Keratinocyte (primary cell): Measurements from ENCODE around the gene TECTB. TPM values are rescaled to one million over a fixed set of nuclear protein-coding genes. Genes with fewer than 3 reads are reported as not detected.
"Not testable (repeated sequence)": the region's sequence is repeated elsewhere in the genome, so short reads cannot be mapped to it uniquely, and the experiment has no call there.

Experiments used
- DNase-seq: peaks from one replicate; pipeline ENCODE4 v3.0.0-alpha.2; 2011; ENCODE audit warnings: low read depth, missing footprints, low spot score
- FAIRE-seq: peaks from 2 replicates; lab custom pipeline; 2011; peaks lifted over from hg19 to GRCh38; lab: Jason Lieb, UNC
- H2AFZ ChIP-seq: 2 replicates; pipeline ENCODE4 v1.6.0; 2012; ENCODE audit warnings: low read length, control low read depth, inconsistent platforms; ENCODE audit not compliant: control insufficient read depth
- H3K27ac ChIP-seq: 2 replicates; pipeline ENCODE4 v1.5.1; 2011; ENCODE audit warnings: low read length; ENCODE audit not compliant: control insufficient read depth, insufficient read depth
- H3K27me3 ChIP-seq: 3 replicates; pipeline ENCODE4 v1.6.0; 2011; ENCODE audit warnings: low read length; ENCODE audit not compliant: control insufficient read depth, insufficient read depth; ENCODE audit errors: extremely low read depth
- H3K36me3 ChIP-seq, 2 experiments: 2 replicates in 1 of 2; 3 replicates in 1 of 2; pipeline ENCODE4 v1.5.1; 2011; ENCODE audit warnings: low read length in 2 of 2, mild to moderate bottlenecking in 1 of 2; ENCODE audit not compliant: control insufficient read depth in 2 of 2, insufficient read depth in 2 of 2; ENCODE audit errors: extremely low read depth in 1 of 2
- H3K4me1 ChIP-seq: 3 replicates; pipeline ENCODE4 v1.5.1; 2011; ENCODE audit warnings: low read length; ENCODE audit not compliant: control insufficient read depth, insufficient read depth; ENCODE audit errors: extremely low read depth
- H3K4me2 ChIP-seq: 3 replicates; pipeline ENCODE4 v1.6.0; 2011; ENCODE audit warnings: low read depth, low read length; ENCODE audit not compliant: control insufficient read depth, insufficient read depth; ENCODE audit errors: extremely low read depth
- H3K4me3 ChIP-seq, 3 experiments: fragments of 200-600 bp in 1 of 3; sonication (generic) in 1 of 3; 2 replicates in 2 of 3; 3 replicates in 1 of 3; pipeline ENCODE4 v1.5.1; 2011 to 2016; ENCODE audit warnings: low read length in 3 of 3, mild to moderate bottlenecking in 3 of 3, control low read depth in 2 of 3, inconsistent platforms in 1 of 3, low read depth in 1 of 3, mixed read lengths in 1 of 3, mixed run types in 1 of 3, moderate library complexity in 1 of 3; ENCODE audit not compliant: control insufficient read depth in 2 of 3, insufficient read depth in 2 of 3; ENCODE audit errors: extremely low read depth in 1 of 3
- H3K79me2 ChIP-seq: 2 replicates; pipeline ENCODE4 v1.6.0; 2012; ENCODE audit warnings: low read length; ENCODE audit not compliant: control insufficient read depth, insufficient read depth
- H3K9ac ChIP-seq: 3 replicates; pipeline ENCODE4 v1.6.0; 2011; ENCODE audit warnings: low read length; ENCODE audit not compliant: control insufficient read depth, insufficient read depth; ENCODE audit errors: extremely low read depth
- H3K9me1 ChIP-seq: 3 replicates; pipeline ENCODE4 v1.6.0; 2011; ENCODE audit warnings: low read length; ENCODE audit not compliant: control insufficient read depth, insufficient read depth; ENCODE audit errors: extremely low read depth
- H3K9me3 ChIP-seq: 2 replicates; pipeline ENCODE4 v1.5.1; 2012; ENCODE audit warnings: low read depth, low read length; ENCODE audit not compliant: control insufficient read depth
- H4K20me1 ChIP-seq: 3 replicates; pipeline ENCODE4 v1.6.0; 2011; ENCODE audit warnings: low read length; ENCODE audit not compliant: control insufficient read depth, insufficient read depth; ENCODE audit errors: extremely low read depth
- EZH2 ChIP-seq: IDR thresholded peaks from one replicate; pipeline ENCODE4 v1.6.1; 2012; ENCODE audit warnings: inconsistent platforms, mild to moderate bottlenecking, low read length, moderate library complexity
- dilution Hi-C: fragments of 300-500 bp; cut with MboI; formaldehyde crosslinking; loops from one replicate; pipeline ENCODE4 v1.7.0; 2020; ENCODE audit warnings: low sequenced_read_pairs; ENCODE audit not compliant: extremely low pct_ligation_motif_present
- polyA plus RNA-seq, 5 experiments: library from polyadenylated mRNA; depleted of rRNA in 3 of 5; stranded (reverse) in 3 of 5; stranded (forward) in 1 of 5; unstranded in 1 of 5; fragments of >200 nt; gene quantifications; 1 replicate in 1 of 5; 2 replicates in 3 of 5; 3 replicates in 1 of 5; pipeline versions ENCODE4 v1.2.1 to v1.2.3, GENCODE V29; 2011 to 2012; ENCODE audit warnings: missing spikeins in 2 of 5, low read depth in 1 of 5, low replicate concordance in 1 of 5
- TF ChIP-seq, protein P1 (sequence below), 3 experiments: IDR thresholded peaks in 1 of 3; conservative IDR thresholded peaks in 1 of 3; optimal IDR thresholded peaks in 1 of 3; 2 replicates in 2 of 3; 3 replicates in 1 of 3; pipeline versions ENCODE3 to v1.5.1; 2011; ENCODE audit warnings: low read length in 3 of 3, mild to moderate bottlenecking in 3 of 3, moderate library complexity in 2 of 3, control low read depth in 1 of 3, inconsistent platforms in 1 of 3; ENCODE audit not compliant: insufficient read depth in 2 of 3; ENCODE audit errors: extremely low read depth in 1 of 3

Gene TECTB
- polyA plus RNA-seq, 1 donor (not counting 4 experiments of a cell fraction or from before 2014, with no cell fraction given), result not detected

DNA sequence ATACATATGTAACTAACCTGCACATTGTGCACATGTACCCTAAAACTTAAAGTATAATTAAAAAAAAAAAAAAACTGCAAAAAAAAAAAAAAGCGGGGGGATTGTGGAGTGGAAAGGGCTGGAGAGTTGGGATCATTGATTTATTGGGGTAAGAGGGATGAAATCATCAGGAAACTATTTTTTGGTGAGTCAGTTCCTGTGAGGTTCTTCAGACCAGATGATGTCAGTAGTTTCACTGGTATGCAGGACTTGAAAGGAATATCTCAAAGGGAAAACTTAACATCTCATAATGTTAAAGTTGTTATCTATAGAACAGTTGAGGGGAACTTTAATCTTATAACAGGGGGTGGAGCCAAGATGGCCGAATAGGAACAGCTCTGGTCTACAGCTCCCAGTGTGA, 32.6 kb upstream of the TECTB start:
- Histone ChIP-seq H3K79me2 (no peaks in the 10 kb centered on the region), H3K4me2 (no peak overlapping the region), H3K9me1 (no peaks in the 10 kb centered on the region), H2AFZ (no peak overlapping the region), H3K27me3 (no peaks in the 10 kb centered on the region), H4K20me1 (no peaks in the 10 kb centered on the region), H3K9me3 (no peaks in the 10 kb centered on the region), H3K27ac (no peak overlapping the region), H3K4me3 (no peak overlapping the region), H3K4me1 (no peaks in the 10 kb centered on the region), H3K36me3 (no peaks in the 10 kb centered on the region), H3K9ac (no peak overlapping the region)
- DNase-seq (no peak), FAIRE-seq (no peak)
- dilution Hi-C loops, result no loop called here
- TF ChIP-seq EZH2, result no peak
- TF ChIP-seq, protein P1, sequence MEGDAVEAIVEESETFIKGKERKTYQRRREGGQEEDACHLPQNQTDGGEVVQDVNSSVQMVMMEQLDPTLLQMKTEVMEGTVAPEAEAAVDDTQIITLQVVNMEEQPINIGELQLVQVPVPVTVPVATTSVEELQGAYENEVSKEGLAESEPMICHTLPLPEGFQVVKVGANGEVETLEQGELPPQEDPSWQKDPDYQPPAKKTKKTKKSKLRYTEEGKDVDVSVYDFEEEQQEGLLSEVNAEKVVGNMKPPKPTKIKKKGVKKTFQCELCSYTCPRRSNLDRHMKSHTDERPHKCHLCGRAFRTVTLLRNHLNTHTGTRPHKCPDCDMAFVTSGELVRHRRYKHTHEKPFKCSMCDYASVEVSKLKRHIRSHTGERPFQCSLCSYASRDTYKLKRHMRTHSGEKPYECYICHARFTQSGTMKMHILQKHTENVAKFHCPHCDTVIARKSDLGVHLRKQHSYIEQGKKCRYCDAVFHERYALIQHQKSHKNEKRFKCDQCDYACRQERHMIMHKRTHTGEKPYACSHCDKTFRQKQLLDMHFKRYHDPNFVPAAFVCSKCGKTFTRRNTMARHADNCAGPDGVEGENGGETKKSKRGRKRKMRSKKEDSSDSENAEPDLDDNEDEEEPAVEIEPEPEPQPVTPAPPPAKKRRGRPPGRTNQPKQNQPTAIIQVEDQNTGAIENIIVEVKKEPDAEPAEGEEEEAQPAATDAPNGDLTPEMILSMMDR (optimal IDR thresholded peaks at IDR 0.05 in 1 of 3, IDR thresholded peaks at IDR 0.05 in 1 of 3, conservative IDR thresholded peaks at IDR 0.05 in 1 of 3; ENCODE audit: extremely low read depth in 1 of 3, insufficient read depth in 2 of 3, low read length in 3 of 3), result no peak

DNA sequence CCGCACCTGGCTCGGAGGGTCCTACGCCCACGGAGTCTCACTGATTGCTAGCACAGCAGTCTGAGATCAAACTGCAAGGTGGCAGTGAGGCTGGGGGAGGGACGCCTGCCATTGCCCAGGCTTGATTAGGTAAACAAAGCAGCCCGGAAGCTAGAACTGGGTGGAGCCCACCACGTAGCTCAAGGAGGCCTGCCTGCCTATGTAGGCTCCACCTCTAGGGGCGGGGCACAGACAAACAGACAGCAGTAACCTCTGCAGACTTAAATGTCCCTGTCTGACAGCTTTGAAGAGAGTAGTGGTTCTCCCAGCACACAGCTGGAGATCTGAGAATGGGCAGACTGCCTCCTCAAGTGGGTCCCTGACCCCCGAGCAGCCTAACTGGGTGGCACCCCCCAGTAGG, 32.0 kb upstream of the TECTB start:
- H4K20me1 ChIP-seq, H3K27me3 ChIP-seq, H3K4me2 ChIP-seq, H3K27ac ChIP-seq, H3K9me3 ChIP-seq, H3K4me1 ChIP-seq, H3K36me3 ChIP-seq, H3K79me2 ChIP-seq, FAIRE-seq, H3K9ac ChIP-seq, H3K9me1 ChIP-seq, DNase-seq, dilution Hi-C loops, H3K4me3 ChIP-seq, H2AFZ ChIP-seq: not testable (repeated sequence)

DNA sequence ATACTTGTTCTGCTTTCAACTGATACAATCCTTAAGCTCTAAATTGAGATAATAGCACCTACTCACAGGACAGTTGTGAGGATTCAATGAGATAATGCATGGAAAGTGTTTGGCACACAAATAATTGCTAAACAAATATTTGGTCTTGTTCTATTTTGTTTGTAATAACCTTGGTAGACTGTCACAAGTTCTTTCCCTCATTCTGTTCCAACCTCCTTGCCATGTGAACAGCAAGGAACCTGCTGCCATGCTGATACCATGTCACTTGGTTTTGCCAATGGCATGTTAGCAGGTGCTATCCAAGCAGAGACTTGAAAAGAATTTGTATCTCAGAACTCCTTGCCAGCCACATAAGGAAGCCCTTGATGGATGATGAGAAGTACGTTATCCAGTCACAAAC, 24.8 kb upstream of the TECTB start:
- FAIRE-seq, result no peak

More for the DNA sequence above, 24.8 kb upstream of the TECTB start:
- no peak overlapping the region for H2AFZ ChIP-seq
- no peaks in the 10 kb centered on the region for H3K79me2 ChIP-seq
- H3K4me2 ChIP-seq, result no peak overlapping the region
- H3K36me3 ChIP-seq, result no peaks in the 10 kb centered on the region
- H3K9me3 ChIP-seq, result no peaks in the 10 kb centered on the region
- dilution Hi-C loops, result no loop called here
- no peak overlapping the region for H3K9ac ChIP-seq
- no peak overlapping the region for H3K27ac ChIP-seq
- no peak overlapping the region for H3K4me3 ChIP-seq
- no peaks in the 10 kb centered on the region for H3K4me1 ChIP-seq
- DNase-seq, result no peak
- no peaks in the 10 kb centered on the region for H4K20me1 ChIP-seq
- H3K27me3 ChIP-seq, result no peaks in the 10 kb centered on the region
- TF ChIP-seq EZH2, result no peak
- TF ChIP-seq, protein P1 (optimal IDR thresholded peaks at IDR 0.05 in 1 of 3, IDR thresholded peaks at IDR 0.05 in 1 of 3, conservative IDR thresholded peaks at IDR 0.05 in 1 of 3; ENCODE audit: extremely low read depth in 1 of 3, insufficient read depth in 2 of 3, low read length in 3 of 3), result no peak
- H3K9me1 ChIP-seq, result no peaks in the 10 kb centered on the region
